K562 (cell line): ENCODE data around the gene PHF20. TPM values are rescaled to one million over a fixed set of nuclear protein-coding genes. Genes with fewer than 3 reads are reported as not detected.

Source experiments
- ARID3A ChIP-seq: IDR thresholded peaks from 2 replicates; pipeline ENCODE4 v1.6.1; 2012; ENCODE audit warnings: low read depth, low read length, improper control_type of control experiment, borderline replicate concordance
- CEBPB ChIP-seq: fragments of 450-650 bp; IDR thresholded peaks from 2 replicates; pipeline ENCODE4 v1.6.1; 2016; ENCODE audit warnings: missing genetic modification characterization, missing compliant biosample characterization
- CEBPG ChIP-seq, 3 experiments: fragments of 200-800 bp in 1 of 3; sonication (Bioruptor generic) in 1 of 3; sonication (generic) in 1 of 3; formaldehyde crosslinking in 1 of 3; IDR thresholded peaks in 2 of 3; conservative IDR thresholded peaks in 1 of 3; 2 replicates each; pipeline versions ENCODE4 v1.6.1 to v1.8.0; 2016 to 2022; ENCODE audit warnings: missing compliant biosample characterization in 2 of 3, missing genetic modification characterization in 2 of 3, mild to moderate bottlenecking in 1 of 3, missing genetic modification reagents in 1 of 3
- ESRRA ChIP-seq: fragments of 450-650 bp; IDR thresholded peaks from 2 replicates; pipeline ENCODE4 v1.6.1; 2014; ENCODE audit warnings: low read depth, mild to moderate bottlenecking, moderate library complexity, borderline replicate concordance
- EWSR1 ChIP-seq: fragments of 450-650 bp; IDR thresholded peaks from 2 replicates; pipeline ENCODE4 v1.6.1; 2018; ENCODE audit warnings: borderline replicate concordance, mild to moderate bottlenecking, low read depth, moderate library complexity; ENCODE audit not compliant: partially characterized antibody
- HMGN3 ChIP-seq: IDR thresholded peaks from 2 replicates; pipeline ENCODE4 v1.6.1; 2011; ENCODE audit warnings: borderline replicate concordance, low read depth, mild to moderate bottlenecking, mixed read lengths, low read length; ENCODE audit not compliant: insufficient read length; ENCODE audit errors: extremely low read depth
- ILK ChIP-seq: fragments of 450-650 bp; IDR thresholded peaks from 2 replicates; pipeline ENCODE4 v1.6.1; 2016; ENCODE audit warnings: missing genetic modification characterization, low read depth, mild to moderate bottlenecking, missing compliant biosample characterization, moderate library complexity, borderline replicate concordance
- JUND ChIP-seq, 2 experiments: IDR thresholded peaks; 2 replicates in 1 of 2; 3 replicates in 1 of 2; pipeline ENCODE4 v1.6.1; 2011; ENCODE audit warnings: borderline replicate concordance in 2 of 2, low read depth in 2 of 2, low read length in 2 of 2, improper control_type of control experiment in 1 of 2, missing biosample characterization in 1 of 2, missing genetic modification characterization in 1 of 2, missing genetic modification reagents in 1 of 2
- KAT8 ChIP-seq: fragments of 450-650 bp; IDR thresholded peaks from 2 replicates; pipeline ENCODE4 v1.6.1; 2016; ENCODE audit warnings: low read depth, mild to moderate bottlenecking
- KDM4B ChIP-seq, 2 experiments: fragments of 450-650 bp in 1 of 2; sonication (generic) in 1 of 2; IDR thresholded peaks; 2 replicates each; pipeline ENCODE4 v1.6.1; 2016 to 2017; ENCODE audit warnings: borderline replicate concordance in 2 of 2, antibody characterized with exemption in 1 of 2, low read depth in 1 of 2, mild to moderate bottlenecking in 1 of 2
- KLF1 ChIP-seq: fragments of 450-650 bp; IDR thresholded peaks from 2 replicates; pipeline ENCODE4 v1.6.1; 2016; ENCODE audit warnings: missing genetic modification characterization, missing compliant biosample characterization
- MCM3 ChIP-seq: fragments of 450-650 bp; IDR thresholded peaks from 2 replicates; pipeline ENCODE4 v1.6.1; 2016
- MITF ChIP-seq: IDR thresholded peaks from 2 replicates; pipeline ENCODE4 v1.6.1; 2014; ENCODE audit warnings: antibody characterized with exemption
- MXI1 ChIP-seq: IDR thresholded peaks from 2 replicates; pipeline ENCODE4 v1.6.1; 2011; ENCODE audit warnings: low read depth, mild to moderate bottlenecking, improper control_type of control experiment, low read length
- MYBL2 ChIP-seq, 2 experiments: fragments of 450-650 bp in 1 of 2; sonication (generic) in 1 of 2; formaldehyde crosslinking in 1 of 2; IDR thresholded peaks; 2 replicates each; pipeline versions ENCODE4 v1.6.1 to v1.8.1; 2017 to 2022; ENCODE audit warnings: borderline replicate concordance in 1 of 2, inconsistent platforms in 1 of 2, low read depth in 1 of 2, mild to moderate bottlenecking in 1 of 2, missing genetic modification reagents in 1 of 2, moderate library complexity in 1 of 2
- POLR2A ChIP-seq: fragments of 450-650 bp; conservative IDR thresholded peaks from 2 replicates; pipeline ENCODE4 v1.6.1; 2016
- ZBTB8A ChIP-seq: fragments of 450-650 bp; IDR thresholded peaks from 2 replicates; pipeline ENCODE4 v1.6.1; 2018; ENCODE audit warnings: mild to moderate bottlenecking, moderate library complexity; ENCODE audit not compliant: partially characterized antibody
- ZNF274 ChIP-seq: IDR thresholded peaks from 2 replicates; pipeline ENCODE4 v1.6.1; 2011; ENCODE audit warnings: low read depth, mild to moderate bottlenecking, low read length, moderate library complexity, borderline replicate concordance
- ZSCAN32 ChIP-seq: fragments of 450-650 bp; formaldehyde crosslinking; IDR thresholded peaks from 2 replicates; pipeline ENCODE4 v1.4.0; 2020; ENCODE audit warnings: mild to moderate bottlenecking, moderate library complexity
- polyA plus RNA-seq, 8 experiments: library from polyadenylated mRNA; depleted of rRNA in 4 of 8; stranded (reverse) in 5 of 8; unstranded in 3 of 8; fragments of >200 nt; fragmentation: Nextera tagmentation in 2 of 8; fragmentation: Illumina TruSeq in 1 of 8; extraction: Ambion mirVana in 2 of 8; extraction: Trizol in 1 of 8; gene quantifications; 2 replicates each; pipeline versions ENCODE4 v1.2.1 to v1.2.3, GENCODE V29; 2011 to 2014; ENCODE audit warnings: inconsistent platforms in 1 of 8, missing spikeins in 1 of 8
- total RNA-seq, 7 experiments: library from RNA; depleted of rRNA in 6 of 7; stranded (reverse); fragments of >200 nt in 6 of 7; fragmentation: Illumina TruSeq in 2 of 7; extraction: Trizol in 2 of 7; gene quantifications; 2 replicates each; pipeline versions ENCODE4 v1.2.1 to v1.2.3, GENCODE V29; 2011 to 2021; ENCODE audit warnings: low replicate concordance in 1 of 7
- TF ChIP-seq, protein P1 (sequence below): fragments of 250-450 bp; sonication (Bioruptor Pico); IDR thresholded peaks from 2 replicates; pipeline ENCODE4 v1.9.0; 2021; ENCODE audit warnings: mild to moderate bottlenecking
- TF ChIP-seq, protein P2 (sequence below): fragments of 250-450 bp; sonication (Bioruptor Pico); IDR thresholded peaks from 2 replicates; pipeline ENCODE4 v1.4.0; 2020

PHF20 gene
- total and polyA plus RNA-seq, 9 of the 15 experiments (the other 6 are each of a cell fraction or from before 2014, with no cell fraction given) = 49.9 to 196 (median 70.7) TPM

DNA sequence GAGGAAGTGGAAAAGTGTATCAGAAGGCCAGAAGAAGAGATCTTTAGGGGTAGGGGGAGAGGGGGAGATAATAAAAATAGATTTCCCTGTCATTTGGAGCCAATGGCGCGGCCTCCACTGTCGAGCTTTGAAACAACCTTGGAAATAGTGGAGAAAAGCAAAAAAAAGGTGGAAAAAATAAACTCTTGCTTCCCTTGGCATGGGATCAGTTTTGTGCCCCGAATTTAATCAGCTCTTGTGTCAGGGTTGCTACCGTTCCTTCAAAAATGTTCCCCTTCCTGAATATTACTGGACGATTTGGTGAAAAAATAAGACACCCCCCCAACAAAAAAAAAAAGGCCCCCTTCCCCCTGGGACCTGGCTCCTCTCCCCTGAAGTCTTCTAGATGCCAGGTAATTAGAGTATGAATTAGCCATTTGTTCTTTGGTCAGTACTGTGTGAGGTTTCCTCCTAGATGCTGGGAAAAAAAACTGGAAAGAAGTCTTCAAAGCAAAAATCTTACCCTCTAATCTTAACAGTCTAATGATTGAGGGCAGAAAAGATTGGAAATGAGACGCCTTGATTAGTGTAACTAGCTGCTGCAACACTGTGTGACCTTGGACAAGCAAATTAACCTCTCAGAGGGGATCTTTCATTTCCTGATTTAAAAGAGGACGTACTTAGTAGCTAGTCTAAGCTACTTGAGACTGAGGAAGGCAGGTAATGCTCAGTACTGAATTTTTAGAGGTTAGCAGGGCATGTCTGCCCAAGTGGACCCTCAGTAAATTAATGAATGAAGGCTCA lies 28.9 kb upstream of the PHF20 start (continued):
- TF ChIP-seq JUND (IDR thresholded peaks at IDR 0.05; ENCODE audit: borderline replicate concordance, low read depth, low read length) (no peak), JUND (tag; IDR thresholded peaks at IDR 0.05; ENCODE audit: borderline replicate concordance, low read depth, low read length) (no peak), CEBPB (tag) (no peak), MITF (no peak), ILK (tag) (no peak), ZNF274 (no peak), MCM3 (no peak), ZSCAN32 (CRISPR knock-in tag) (no peak), ESRRA (peak; percentile 69), KDM4B (IDR thresholded peaks at IDR 0.05; ENCODE audit: borderline replicate concordance in 2 of 2, low read depth in 1 of 2) (no peak), ZBTB8A (no peak), KLF1 (tag) (no peak), MXI1 (no peak), MYBL2 (IDR thresholded peaks at IDR 0.05; ENCODE audit: low read depth) (no peak), MYBL2 (CRISPR knock-in tag; IDR thresholded peaks at IDR 0.05; ENCODE audit: borderline replicate concordance) (no peak), POLR2A (no peak), CEBPG (CRISPR knock-in tag; IDR thresholded peaks at IDR 0.05) (no peak), CEBPG (tag; conservative IDR thresholded peaks at IDR 0.05 in 1 of 2, IDR thresholded peaks at IDR 0.05 in 1 of 2) (no peak), HMGN3 (no peak), ARID3A (no peak), KAT8 (no peak), EWSR1 (no peak)
- TF ChIP-seq, protein P1, sequence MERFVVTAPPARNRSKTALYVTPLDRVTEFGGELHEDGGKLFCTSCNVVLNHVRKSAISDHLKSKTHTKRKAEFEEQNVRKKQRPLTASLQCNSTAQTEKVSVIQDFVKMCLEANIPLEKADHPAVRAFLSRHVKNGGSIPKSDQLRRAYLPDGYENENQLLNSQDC (CRISPR knock-in tag) = no peak
- TF ChIP-seq, protein P2, sequence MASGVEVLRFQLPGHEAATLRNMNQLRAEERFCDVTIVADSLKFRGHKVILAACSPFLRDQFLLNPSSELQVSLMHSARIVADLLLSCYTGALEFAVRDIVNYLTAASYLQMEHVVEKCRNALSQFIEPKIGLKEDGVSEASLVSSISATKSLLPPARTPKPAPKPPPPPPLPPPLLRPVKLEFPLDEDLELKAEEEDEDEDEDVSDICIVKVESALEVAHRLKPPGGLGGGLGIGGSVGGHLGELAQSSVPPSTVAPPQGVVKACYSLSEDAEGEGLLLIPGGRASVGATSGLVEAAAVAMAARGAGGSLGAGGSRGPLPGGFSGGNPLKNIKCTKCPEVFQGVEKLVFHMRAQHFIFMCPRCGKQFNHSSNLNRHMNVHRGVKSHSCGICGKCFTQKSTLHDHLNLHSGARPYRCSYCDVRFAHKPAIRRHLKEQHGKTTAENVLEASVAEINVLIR (CRISPR knock-in tag) = no peak
